HepG2 (cell line): ENCODE results near the gene FAIM. TPM values are rescaled to one million over a fixed set of nuclear protein-coding genes. Genes with fewer than 3 reads are reported as not detected.
A peak's percentile ranks its signal among the peaks of the same experiment; 100 is the strongest.

Source experiments
- BHLHE40 ChIP-seq: IDR thresholded peaks from 2 replicates; pipeline ENCODE4 v1.6.1; 2011; ENCODE audit warnings: low read length, improper control_type of control experiment
- FOXO1 ChIP-seq: sonication (generic); formaldehyde crosslinking; IDR thresholded peaks from 2 replicates; pipeline ENCODE4 v1.4.0; 2020; ENCODE audit warnings: missing genetic modification reagents
- GLMP ChIP-seq: sonication (generic); formaldehyde crosslinking; IDR thresholded peaks from 2 replicates; pipeline ENCODE4 v1.9.0; 2021; ENCODE audit warnings: missing genetic modification reagents, mild to moderate bottlenecking, borderline replicate concordance
- HDAC6 ChIP-seq: fragments of 200-600 bp; sonication (generic); IDR thresholded peaks from 2 replicates; pipeline ENCODE4 v1.7.0; 2017; ENCODE audit warnings: mild to moderate bottlenecking, antibody characterized with exemption, low read length, low read depth
- KDM2A ChIP-seq: sonication (generic); formaldehyde crosslinking; IDR thresholded peaks from 2 replicates; pipeline ENCODE4 v1.4.0; 2020; ENCODE audit warnings: low read depth, missing genetic modification reagents, borderline replicate concordance
- RERE ChIP-seq: IDR thresholded peaks from 2 replicates; pipeline ENCODE4 v1.6.1; 2016; ENCODE audit warnings: low read depth, missing genetic modification reagents, missing compliant biosample characterization
- SKI ChIP-seq: fragments of 450-650 bp; IDR thresholded peaks from one replicate; pipeline ENCODE4 v1.6.1; 2018; ENCODE audit warnings: mild to moderate bottlenecking; ENCODE audit not compliant: partially characterized antibody
- SMAD9 ChIP-seq: sonication (generic); formaldehyde crosslinking; IDR thresholded peaks from 2 replicates; pipeline ENCODE4 v1.5.1; 2020; ENCODE audit warnings: mild to moderate bottlenecking, missing genetic modification reagents
- THAP7 ChIP-seq: sonication (generic); formaldehyde crosslinking; IDR thresholded peaks from 2 replicates; pipeline ENCODE4 v1.8.1; 2023; ENCODE audit warnings: mild to moderate bottlenecking, missing genetic modification reagents
- ZFP62 ChIP-seq: sonication (generic); formaldehyde crosslinking; IDR thresholded peaks from 2 replicates; pipeline ENCODE4 v1.4.0; 2020; ENCODE audit warnings: missing genetic modification reagents
- ZNF280D ChIP-seq: sonication (generic); formaldehyde crosslinking; IDR thresholded peaks from 2 replicates; pipeline ENCODE4 v1.5.1; 2020; ENCODE audit warnings: mild to moderate bottlenecking, missing genetic modification reagents
- ZNF558 ChIP-seq: sonication (generic); formaldehyde crosslinking; IDR thresholded peaks from 2 replicates; pipeline ENCODE4 v1.9.0; 2022; ENCODE audit warnings: mild to moderate bottlenecking, missing genetic modification reagents, borderline replicate concordance
- ZNF614 ChIP-seq: IDR thresholded peaks from 2 replicates; pipeline ENCODE4 v1.6.1; 2018; ENCODE audit warnings: missing biosample characterization, missing genetic modification reagents, inconsistent platforms, borderline replicate concordance
- ZNF709 ChIP-seq: sonication (generic); formaldehyde crosslinking; IDR thresholded peaks from 2 replicates; pipeline ENCODE4 v1.5.0; 2020; ENCODE audit warnings: mild to moderate bottlenecking, missing genetic modification reagents
- polyA plus RNA-seq, 8 experiments: library from polyadenylated mRNA; depleted of rRNA in 3 of 8; stranded (reverse) in 7 of 8; unstranded in 1 of 8; fragments of >200 nt; fragmentation: Illumina TruSeq in 4 of 8; extraction: Trizol in 4 of 8; gene quantifications; 2 replicates each; pipeline versions ENCODE4 v1.2.1 to v1.2.3, GENCODE V29; 2011 to 2016; ENCODE audit warnings: low read depth in 4 of 8, missing spikeins in 1 of 8, mixed read lengths in 1 of 8; ENCODE audit not compliant: insufficient read depth in 1 of 8
- total RNA-seq, 5 experiments: library from RNA; depleted of rRNA; stranded (reverse); fragments of >200 nt; fragmentation: Illumina TruSeq; extraction: Trizol; gene quantifications; 2 replicates each; pipeline ENCODE4 v1.2.3, GENCODE V29; 2016; ENCODE audit warnings: low read depth in 1 of 5

Gene FAIM
- total and polyA plus RNA-seq, 2 of the 13 experiments (the other 11 are each of a cell fraction or from before 2014, with no cell fraction given): 4.3 to 25.8 TPM

GRCh38 chr3:138608322-138609135 is at the start of gene FAIM (continued):
- TF ChIP-seq SMAD9 (no peak), BHLHE40 (0 out of 2 replicates have a peak, but pooled peaks have one; percentile 4), FOXO1 (CRISPR knock-in tag) (peak; percentile 58; the same call in 1 of the 2 replicates), ZNF280D (no peak; the same call in 1 of the 2 replicates), ZNF614 (CRISPR knock-in tag) (peak; percentile 63; the same call in 1 of the 2 replicates), ZFP62 (CRISPR knock-in tag) (no peak), KDM2A (peak; percentile 86), HDAC6 (no peak), RERE (CRISPR knock-in tag) (no peak), ZNF709 (no peak), THAP7 (CRISPR knock-in tag) (no peak), SKI (peak; percentile 74), GLMP (no peak), ZNF558 (CRISPR knock-in tag) (no peak; the same call in 1 of the 2 replicates)
